CD4-positive, alpha-beta T cell treated with Interleukin-15 for 4 hours (primary cell): ENCODE results near the gene ATP6V1G2.

Experiments
- DNase-seq: peaks from one replicate; pipeline ENCODE4 v3.0.0-alpha.2; 2020; ENCODE audit warnings: low spot score

Gene ATP6V1G2

GRCh38 chr6:31575952-31576685 is 29.7 kb upstream of the ATP6V1G2 start:
- no peak for DNase-seq

GRCh38 chr6:31575335-31575901 is 29.0 kb upstream of the ATP6V1G2 start, which contains the start of gene TNF:
TNF (plus strand) TSS chr6:31575565; CDS start chr6:31575742, 177 bp downstream.
- peak; percentile 91 for DNase-seq

GRCh38 chr6:31574106-31575061 is 28.0 kb upstream of the ATP6V1G2 start:
- no peak for DNase-seq

GRCh38 chr6:31573239-31574105 is 27.1 kb upstream of the ATP6V1G2 start:
- no peak for DNase-seq

- peak; percentile 90 for DNase-seq
Measured at GRCh38 chr6:31572041-31572911, 25.9 kb upstream of the ATP6V1G2 start, which contains the start of gene LTA. LTA (plus strand) TSS chr6:31572289; CDS start chr6:31572743, 454 bp downstream.

- no peak for DNase-seq
Measured at GRCh38 chr6:31569861-31570536, 23.6 kb upstream of the ATP6V1G2 start.

GRCh38 chr6:31568537-31568961 is 22.1 kb upstream of the ATP6V1G2 start:
- peak; percentile 83 for DNase-seq

GRCh38 chr6:31567531-31568370 is 21.3 kb upstream of the ATP6V1G2 start:
- DNase-seq, result no peak

- no peak for DNase-seq
Measured at GRCh38 chr6:31560697-31561058, 14.3 kb upstream of the ATP6V1G2 start.

- DNase-seq, result peak; percentile 58
Measured at GRCh38 chr6:31559958-31560696, 13.7 kb upstream of the ATP6V1G2 start.

GRCh38 chr6:31559606-31559957 is 13.2 kb upstream of the ATP6V1G2 start:
- no peak for DNase-seq

- DNase-seq, result peak; percentile 69
Measured at GRCh38 chr6:31558631-31559500, 12.5 kb upstream of the ATP6V1G2 start.

GRCh38 chr6:31558318-31558625 is 11.9 kb upstream of the ATP6V1G2 start:
- no peak for DNase-seq

GRCh38 chr6:31557443-31558317 is 11.3 kb upstream of the ATP6V1G2 start:
- no peak for DNase-seq

GRCh38 chr6:31556307-31556706 is 9.9 kb upstream of the ATP6V1G2 start:
- DNase-seq, result no peak

- peak; percentile 78 for DNase-seq
Measured at GRCh38 chr6:31551371-31551770, 5.0 kb upstream of the ATP6V1G2 start.

- DNase-seq, result no peak
Measured at GRCh38 chr6:31548544-31548873, 2.1 kb upstream of the ATP6V1G2 start.
